Nephron (organoid): ENCODE measurements around the gene EXO1.
"Not testable (repeated sequence)": the region's sequence is repeated elsewhere in the genome, so short reads cannot be mapped to it uniquely, and the experiment has no call there.

Experiments
- H3K27ac Mint-ChIP-seq, 3 experiments: 2 replicates each; pipeline ENCODE4 v1.8.0; 2020; ENCODE audit warnings: mixed read lengths in 3 of 3, mild to moderate bottlenecking in 2 of 3, moderate library complexity in 1 of 3
- H3K27me3 Mint-ChIP-seq: 2 replicates; pipeline ENCODE4 v1.8.0; 2021; ENCODE audit warnings: low read depth, mild to moderate bottlenecking, moderate library complexity, mixed read lengths
- H3K36me3 Mint-ChIP-seq: 2 replicates; pipeline ENCODE4 v1.8.0; 2020; ENCODE audit warnings: low read depth, mixed read lengths
- H3K4me1 Mint-ChIP-seq: 2 replicates; pipeline ENCODE4 v1.8.0; 2020; ENCODE audit warnings: mixed read lengths
- H3K4me3 Mint-ChIP-seq, 3 experiments: 2 replicates each; pipeline ENCODE4 v1.8.0; 2020; ENCODE audit warnings: mild to moderate bottlenecking in 3 of 3, mixed read lengths in 3 of 3, moderate library complexity in 2 of 3
- H3K9me3 Mint-ChIP-seq: 2 replicates; pipeline ENCODE4 v1.8.0; 2020; ENCODE audit warnings: mixed read lengths
- TF ChIP-seq, protein P1 (sequence below), 3 experiments: fragments of 200-600 bp; sonication (generic); IDR thresholded peaks; one replicate each; pipeline ENCODE4 v1.5.0; 2021; ENCODE audit warnings: antibody characterized with exemption in 3 of 3; ENCODE audit not compliant: unreplicated experiment in 3 of 3

Gene EXO1

DNA sequence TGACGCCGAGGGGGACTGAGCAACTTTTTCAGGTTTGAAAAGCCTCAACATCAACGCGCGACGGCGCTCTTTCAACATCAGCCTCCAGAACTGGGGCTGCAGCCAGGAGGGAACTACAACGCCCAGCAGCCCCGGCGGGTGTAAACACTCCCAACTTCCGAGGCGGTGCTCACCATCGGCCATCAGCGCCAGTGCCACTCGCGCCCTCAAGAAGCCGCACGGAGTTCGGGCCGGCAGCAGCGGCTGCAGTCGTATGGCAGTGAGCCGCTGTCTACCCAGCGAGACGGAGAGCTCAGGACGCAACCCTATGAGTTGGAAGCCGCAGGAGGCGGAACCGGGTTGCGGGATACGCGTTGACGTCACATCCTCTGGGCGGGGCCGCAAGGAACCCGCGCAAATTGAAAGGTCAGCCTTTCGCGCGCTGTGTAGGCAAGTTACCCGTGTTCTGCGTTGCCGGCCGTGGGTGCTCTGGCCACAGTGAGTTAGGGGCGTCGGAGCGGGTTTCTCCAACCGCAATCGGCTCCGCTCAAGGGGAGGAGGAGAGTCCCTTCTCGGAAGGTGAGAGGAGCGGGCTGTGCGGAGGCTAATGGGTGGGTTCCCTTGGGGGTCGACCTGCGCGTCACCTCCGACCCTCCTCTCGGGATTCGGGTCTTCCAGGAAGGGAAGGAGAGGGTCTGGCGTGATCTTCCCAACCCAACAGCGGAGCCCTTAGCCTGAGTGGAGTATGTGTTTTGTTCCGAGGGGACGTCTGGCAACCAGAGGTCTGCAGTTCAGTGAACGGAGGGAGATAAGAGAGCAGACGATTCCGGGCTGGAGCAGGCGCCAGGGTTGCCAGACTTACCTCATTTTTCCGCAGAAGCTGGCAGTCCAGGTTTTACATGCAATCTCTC lies at the start of gene EXO1:
Gene EXO1 (plus strand): TSS at position 409 of the 890 bp plus-strand sequence. CDS start 2,222 bp downstream, outside the sequence.
- peak within 1 kb of the TSS; percentile 99 to 100 (median 100) for H3K27ac Mint-ChIP-seq
- H3K4me3 Mint-ChIP-seq: peak within 1 kb of the TSS; percentile 96 to 98 (median 97)
- peaks cover 5% of the 10 kb centered on the region for H3K27me3 Mint-ChIP-seq
- peaks cover 22% of the 10 kb centered on the region for H3K4me1 Mint-ChIP-seq
- H3K9me3 Mint-ChIP-seq: no peaks in the 10 kb centered on the region
- TF ChIP-seq, protein P1, sequence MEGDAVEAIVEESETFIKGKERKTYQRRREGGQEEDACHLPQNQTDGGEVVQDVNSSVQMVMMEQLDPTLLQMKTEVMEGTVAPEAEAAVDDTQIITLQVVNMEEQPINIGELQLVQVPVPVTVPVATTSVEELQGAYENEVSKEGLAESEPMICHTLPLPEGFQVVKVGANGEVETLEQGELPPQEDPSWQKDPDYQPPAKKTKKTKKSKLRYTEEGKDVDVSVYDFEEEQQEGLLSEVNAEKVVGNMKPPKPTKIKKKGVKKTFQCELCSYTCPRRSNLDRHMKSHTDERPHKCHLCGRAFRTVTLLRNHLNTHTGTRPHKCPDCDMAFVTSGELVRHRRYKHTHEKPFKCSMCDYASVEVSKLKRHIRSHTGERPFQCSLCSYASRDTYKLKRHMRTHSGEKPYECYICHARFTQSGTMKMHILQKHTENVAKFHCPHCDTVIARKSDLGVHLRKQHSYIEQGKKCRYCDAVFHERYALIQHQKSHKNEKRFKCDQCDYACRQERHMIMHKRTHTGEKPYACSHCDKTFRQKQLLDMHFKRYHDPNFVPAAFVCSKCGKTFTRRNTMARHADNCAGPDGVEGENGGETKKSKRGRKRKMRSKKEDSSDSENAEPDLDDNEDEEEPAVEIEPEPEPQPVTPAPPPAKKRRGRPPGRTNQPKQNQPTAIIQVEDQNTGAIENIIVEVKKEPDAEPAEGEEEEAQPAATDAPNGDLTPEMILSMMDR (IDR thresholded peaks at IDR 0.05; ENCODE audit: unreplicated experiment in 3 of 3): peak in 2 of 3 experiments; percentile 23 to 39
- H3K36me3 Mint-ChIP-seq: no peaks in the 10 kb centered on the region

- Mint-ChIP-seq H3K4me1 (no peaks in the 10 kb centered on the region), H3K27ac (no peak overlapping the region), H3K4me3 (no peak overlapping the region), H3K36me3 (no peaks in the 10 kb centered on the region), H3K27me3 (peaks cover 4% of the 10 kb centered on the region), H3K9me3 (no peaks in the 10 kb centered on the region)
- TF ChIP-seq, protein P1 (IDR thresholded peaks at IDR 0.05; ENCODE audit: unreplicated experiment in 3 of 3): no peak
Measured at GRCh38 chr1:241799416-241799815, 48.6 kb upstream of the EXO1 start.

DNA sequence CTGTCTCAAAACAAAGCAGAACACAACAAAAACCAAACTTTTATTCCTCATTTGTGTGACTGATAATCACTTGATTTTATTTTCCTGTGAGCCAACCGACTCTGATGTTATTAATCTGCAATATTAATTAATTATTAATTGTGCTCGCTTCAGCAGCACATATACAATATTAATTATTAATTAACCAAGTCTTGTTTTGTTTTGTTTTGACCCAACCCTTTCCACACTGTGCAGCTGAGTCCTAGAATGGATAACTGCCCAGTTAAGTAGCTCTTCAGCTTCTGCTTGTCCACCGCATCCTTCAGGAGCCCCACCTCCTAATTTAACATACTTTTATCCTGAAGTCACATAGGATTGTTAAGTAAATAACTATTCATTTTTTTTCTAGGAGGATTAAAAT lies 47.4 kb upstream of the EXO1 start:
- Mint-ChIP-seq H3K36me3 (no peaks in the 10 kb centered on the region), H3K4me1 (no peaks in the 10 kb centered on the region), H3K9me3 (no peaks in the 10 kb centered on the region), H3K4me3 (no peak overlapping the region), H3K27ac (no peak overlapping the region), H3K27me3 (peaks cover 6% of the 10 kb centered on the region)
- TF ChIP-seq, protein P1 (IDR thresholded peaks at IDR 0.05; ENCODE audit: unreplicated experiment in 3 of 3): no peak

DNA sequence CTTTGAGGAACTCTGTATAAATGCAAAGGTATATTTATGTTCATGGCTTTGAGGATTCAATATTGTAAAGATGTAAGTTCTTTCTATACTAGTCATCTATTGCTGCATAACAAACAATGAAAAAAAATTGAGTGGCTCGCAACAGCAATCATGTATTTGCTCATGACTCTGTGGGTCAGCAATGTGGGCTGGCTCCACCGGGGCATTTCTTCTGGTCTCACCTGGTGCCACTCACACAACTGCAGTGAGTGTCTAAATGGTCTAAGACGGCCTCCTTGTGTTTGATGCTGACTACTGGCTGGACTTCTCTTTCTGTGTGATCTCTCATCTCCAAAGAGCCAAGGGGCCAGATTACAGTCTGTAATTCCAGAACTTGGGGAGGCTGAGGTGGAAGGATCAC lies 45.1 kb upstream of the EXO1 start:
- H3K4me1 Mint-ChIP-seq: no peaks in the 10 kb centered on the region
- H3K36me3 Mint-ChIP-seq: no peaks in the 10 kb centered on the region
- H3K9me3 Mint-ChIP-seq: no peaks in the 10 kb centered on the region
- no peak overlapping the region for H3K27ac Mint-ChIP-seq
- H3K27me3 Mint-ChIP-seq: peaks cover 8% of the 10 kb centered on the region
- TF ChIP-seq, protein P1 (IDR thresholded peaks at IDR 0.05; ENCODE audit: unreplicated experiment in 3 of 3): no peak
- H3K4me3 Mint-ChIP-seq: no peak overlapping the region

DNA sequence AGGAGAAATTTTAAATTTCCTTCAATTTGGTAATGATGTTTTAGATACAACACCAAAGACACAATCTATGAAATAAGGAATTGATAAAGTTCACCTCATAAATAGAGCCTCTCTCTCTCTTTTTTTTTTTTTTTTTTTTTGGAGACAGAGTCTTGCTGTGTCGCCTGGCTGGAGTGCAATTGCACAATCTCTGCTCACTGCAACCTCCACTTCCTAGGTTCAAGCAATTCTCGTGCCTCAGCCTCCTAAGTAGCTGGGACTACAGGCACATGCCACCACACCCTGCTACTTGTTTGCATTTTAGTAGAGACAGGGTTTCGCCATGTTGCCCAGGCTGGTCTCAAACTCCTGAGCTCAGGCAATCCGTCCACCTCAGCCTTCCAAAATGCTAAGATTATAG lies 43.3 kb upstream of the EXO1 start:
- not testable (repeated sequence) for H3K27ac Mint-ChIP-seq, H3K36me3 Mint-ChIP-seq, H3K4me1 Mint-ChIP-seq, H3K27me3 Mint-ChIP-seq, H3K4me3 Mint-ChIP-seq, H3K9me3 Mint-ChIP-seq

GRCh38 chr1:241808265-241808664 lies 39.7 kb upstream of the EXO1 start:
- H3K4me3 Mint-ChIP-seq: no peak overlapping the region
- no peak overlapping the region for H3K27ac Mint-ChIP-seq
- H3K36me3 Mint-ChIP-seq: no peaks in the 10 kb centered on the region
- H3K27me3 Mint-ChIP-seq: peaks cover 3% of the 10 kb centered on the region
- H3K9me3 Mint-ChIP-seq: no peaks in the 10 kb centered on the region
- TF ChIP-seq, protein P1 (IDR thresholded peaks at IDR 0.05; ENCODE audit: unreplicated experiment in 3 of 3): no peak
- peaks cover 4% of the 10 kb centered on the region for H3K4me1 Mint-ChIP-seq
